Stimulated activated effector memory CD8-positive, alpha-beta T cell treated with anti-CD3 and anti-CD28 coated beads, Interleukin-12 subunit alpha, Interleukin-12 subunit beta, amount 100 ng/mL, for 72 hours (primary cell): Measurements from ENCODE around the gene RBBP8.
"Not testable (repeated sequence)": the region's sequence is repeated elsewhere in the genome, so short reads cannot be mapped to it uniquely, and the experiment has no call there.

ENCODE experiments used
- ATAC-seq: fragments of 150-1000 bp; cut with Tn5 transposase; 2 replicates; pipeline ENCODE4 v1.10.0; 2021
- DNase-seq, 2 donors: peaks; one replicate each; pipeline ENCODE4 v3.0.0; 2021 to 2022; ENCODE audit warnings: low spot score in 2 of 2
- H3K27ac Mint-ChIP-seq: one replicate; pipeline ENCODE4 v1.8.0; 2022; ENCODE audit warnings: mild to moderate bottlenecking, mixed read lengths
- H3K36me3 Mint-ChIP-seq: one replicate; pipeline ENCODE4 v1.8.0; 2022; ENCODE audit warnings: mild to moderate bottlenecking, mixed read lengths
- H3K4me1 Mint-ChIP-seq: one replicate; pipeline ENCODE4 v1.8.0; 2022; ENCODE audit warnings: mixed read lengths
- H3K4me3 Mint-ChIP-seq: one replicate; pipeline ENCODE4 v1.8.0; 2022; ENCODE audit warnings: mild to moderate bottlenecking, mixed read lengths
- H3K9me3 Mint-ChIP-seq: one replicate; pipeline ENCODE4 v1.8.0; 2022; ENCODE audit warnings: mixed read lengths

Gene RBBP8

DNA sequence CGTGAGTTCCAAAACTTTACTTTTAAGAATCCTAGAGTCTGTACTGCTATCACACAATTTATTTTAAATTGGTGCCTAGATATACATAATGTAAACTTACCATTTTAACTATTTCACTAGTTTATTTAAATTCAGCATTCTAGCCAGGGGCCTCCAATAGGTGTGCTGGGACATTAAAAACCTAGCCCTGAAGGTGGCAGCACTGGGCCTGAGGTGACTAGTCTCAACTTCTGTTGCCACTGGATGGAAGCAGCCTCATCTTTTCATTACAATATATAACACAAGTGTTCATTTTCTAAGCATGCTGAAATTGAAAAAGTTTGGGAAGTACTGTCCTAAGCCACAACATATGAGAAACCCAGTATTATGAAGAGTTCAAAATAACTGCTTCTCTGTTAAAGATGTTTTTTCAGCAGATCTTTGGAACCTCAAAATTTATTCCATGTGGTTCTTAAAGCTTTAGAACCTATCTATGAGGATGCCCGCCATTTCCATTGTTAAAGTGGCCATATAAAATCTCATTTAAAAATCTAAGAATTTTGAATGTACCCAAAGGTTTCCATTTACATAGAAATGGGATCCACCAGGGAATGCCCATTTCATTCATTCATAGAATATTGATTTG lies 2.9 kb upstream of the RBBP8 start:
- peak; percentile 65 to 87 for DNase-seq
- ATAC-seq, result peak; percentile 57
- no peak overlapping the region for H3K4me3 Mint-ChIP-seq

GRCh38 chr18:22932885-22933205 lies 283 bp upstream of the RBBP8 start:
- Mint-ChIP-seq H3K27ac (peak overlapping the region; percentile 87), H3K9me3 (no peaks in the 10 kb centered on the region), H3K4me1 (peaks cover 31% of the 10 kb centered on the region), H3K4me3 (peak overlapping the region; percentile 93), H3K36me3 (peaks cover 24% of the 10 kb centered on the region)
- ATAC-seq, result peak; percentile 53
- no peak for DNase-seq

More for the DNA sequence above, 2.9 kb upstream of the RBBP8 start:
- peaks cover 31% of the 10 kb centered on the region for H3K4me1 Mint-ChIP-seq
- H3K9me3 Mint-ChIP-seq, result no peaks in the 10 kb centered on the region
- H3K27ac Mint-ChIP-seq, result no peak overlapping the region
- peaks cover 11% of the 10 kb centered on the region for H3K36me3 Mint-ChIP-seq

DNA sequence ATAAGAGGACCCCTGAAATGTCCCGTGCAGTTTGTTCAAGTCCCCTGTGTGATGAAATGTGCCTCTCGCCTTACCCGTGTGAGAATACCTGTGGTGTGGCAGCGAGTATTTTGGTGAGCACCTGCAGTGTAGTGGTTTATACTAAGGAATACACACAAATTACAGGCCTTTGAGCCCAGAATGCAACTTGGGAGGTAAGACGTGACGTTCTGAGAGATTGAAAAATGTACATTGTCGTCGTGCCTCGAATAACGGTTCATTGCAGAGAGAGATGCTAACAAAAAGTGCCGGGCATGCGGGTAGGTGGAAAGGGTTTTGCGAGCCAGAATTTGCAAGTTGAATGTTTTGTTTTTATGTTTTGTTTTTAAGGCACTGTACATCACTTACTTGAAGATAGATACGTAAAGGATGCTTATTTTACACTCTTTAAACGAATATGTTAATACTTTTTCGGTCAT lies 867 bp downstream of the RBBP8 start:
- DNase-seq, result no peak
- peak overlapping the region; percentile 93 for H3K4me3 Mint-ChIP-seq
- peak; percentile 47 for ATAC-seq
- peaks cover 29% of the 10 kb centered on the region for H3K4me1 Mint-ChIP-seq
- H3K9me3 Mint-ChIP-seq, result no peaks in the 10 kb centered on the region
- peak overlapping the region; percentile 87 for H3K27ac Mint-ChIP-seq
- H3K36me3 Mint-ChIP-seq, result peaks cover 35% of the 10 kb centered on the region

DNA sequence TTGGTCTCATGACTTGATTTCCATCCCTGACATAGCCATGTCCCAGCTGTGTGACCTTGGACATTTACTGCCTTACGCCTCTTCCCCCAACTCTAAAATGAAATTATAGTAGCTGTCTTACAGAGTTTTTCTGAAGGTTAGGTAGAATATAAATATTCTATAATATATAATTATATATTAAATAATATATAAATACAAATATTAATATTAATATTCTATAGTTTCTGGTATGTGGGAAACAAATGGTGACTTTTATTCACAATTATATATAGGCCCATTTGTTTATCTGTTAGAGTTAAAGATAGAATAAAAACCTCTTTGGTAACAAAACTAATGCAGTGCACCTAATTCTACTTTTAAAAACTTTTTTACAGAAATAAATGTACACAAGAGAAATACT lies 1.7 kb downstream of the RBBP8 start:
- Mint-ChIP-seq H3K27ac (peak overlapping the region; percentile 87), H3K9me3 (no peaks in the 10 kb centered on the region), H3K36me3 (peaks cover 43% of the 10 kb centered on the region), H3K4me3 (peak overlapping the region; percentile 93), H3K4me1 (peaks cover 22% of the 10 kb centered on the region)
- DNase-seq, result no peak
- ATAC-seq, result no peak

DNA sequence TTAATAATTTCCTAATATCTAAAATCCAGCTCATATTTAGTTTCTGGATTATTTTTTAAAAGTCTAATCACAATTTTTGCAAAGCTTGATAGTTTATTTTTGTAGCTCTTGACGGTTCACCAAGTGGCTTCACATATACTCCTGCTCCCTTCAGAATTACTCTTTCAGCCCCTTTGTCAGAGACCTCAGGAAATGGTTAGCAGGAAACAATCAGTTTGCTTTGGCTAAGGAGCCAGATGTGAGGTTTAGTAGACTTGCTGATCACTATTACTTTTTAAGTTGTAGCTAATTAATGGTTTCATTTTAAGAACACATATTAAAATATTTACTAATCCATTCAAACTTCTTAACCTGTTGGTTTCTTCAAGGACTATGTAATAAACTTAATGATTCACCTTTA lies 2.3 kb downstream of the RBBP8 start:
- DNase-seq, result no peak
- Mint-ChIP-seq H3K4me3 (peak overlapping the region; percentile 93), H3K9me3 (no peaks in the 10 kb centered on the region), H3K27ac (no peak overlapping the region), H3K4me1 (peaks cover 22% of the 10 kb centered on the region), H3K36me3 (peaks cover 50% of the 10 kb centered on the region)
- ATAC-seq, result no peak

GRCh38 chr18:22936515-22936914 lies 3.4 kb downstream of the RBBP8 start:
- H3K36me3 Mint-ChIP-seq, result peaks cover 51% of the 10 kb centered on the region
- H3K9me3 Mint-ChIP-seq, result no peaks in the 10 kb centered on the region
- peaks cover 22% of the 10 kb centered on the region for H3K4me1 Mint-ChIP-seq
- no peak overlapping the region for H3K4me3 Mint-ChIP-seq
- DNase-seq (no peak), ATAC-seq (no peak)
- no peak overlapping the region for H3K27ac Mint-ChIP-seq

DNA sequence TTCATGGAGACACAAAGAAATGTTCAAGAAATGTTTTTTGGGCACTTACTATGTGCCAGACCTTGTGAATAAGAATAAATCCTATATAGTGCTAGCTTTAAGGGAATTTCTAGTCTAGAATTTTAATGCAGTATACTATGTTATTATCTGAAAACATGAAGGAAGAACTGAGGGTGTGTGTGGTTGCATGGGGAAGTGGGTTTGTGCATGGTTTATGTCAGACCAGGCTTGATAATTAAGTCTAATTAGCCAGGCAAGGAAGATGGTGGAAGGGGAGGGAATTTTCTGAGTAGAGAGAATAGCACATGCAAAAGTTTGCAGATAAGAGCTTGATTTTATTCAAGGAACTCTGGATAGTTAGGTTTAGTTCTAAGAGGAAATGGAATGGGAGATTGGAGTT lies 6.5 kb downstream of the RBBP8 start:
- no peak for DNase-seq
- H3K4me3 Mint-ChIP-seq, result no peak overlapping the region
- peaks cover under 1% of the 10 kb centered on the region for H3K4me1 Mint-ChIP-seq
- no peak overlapping the region for H3K27ac Mint-ChIP-seq
- H3K36me3 Mint-ChIP-seq, result peaks cover 52% of the 10 kb centered on the region
- no peak for ATAC-seq
- H3K9me3 Mint-ChIP-seq, result no peaks in the 10 kb centered on the region

DNA sequence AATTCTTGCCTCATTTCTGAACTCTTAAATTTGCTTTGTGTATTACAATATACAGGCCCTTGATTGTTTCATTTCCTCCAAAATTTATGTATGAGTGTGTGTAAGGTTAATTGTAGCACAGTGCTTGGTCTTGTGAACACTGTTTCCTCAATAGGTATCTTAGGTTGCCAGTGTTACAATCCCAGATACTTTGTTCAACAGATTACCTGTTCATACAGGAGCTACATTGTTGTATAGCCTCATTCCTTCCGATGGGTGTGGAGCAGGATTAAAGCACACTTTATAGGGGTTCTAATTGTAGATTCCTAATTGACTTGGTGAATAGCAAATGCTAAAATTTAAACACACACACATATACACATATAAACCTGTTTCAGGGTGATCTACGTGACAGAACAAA lies 10.7 kb downstream of the RBBP8 start:
- DNase-seq (no peak), ATAC-seq (no peak)
- Mint-ChIP-seq H3K27ac (no peak overlapping the region), H3K4me3 (no peak overlapping the region), H3K4me1 (no peaks in the 10 kb centered on the region), H3K36me3 (peaks cover 52% of the 10 kb centered on the region), H3K9me3 (no peaks in the 10 kb centered on the region)

DNA sequence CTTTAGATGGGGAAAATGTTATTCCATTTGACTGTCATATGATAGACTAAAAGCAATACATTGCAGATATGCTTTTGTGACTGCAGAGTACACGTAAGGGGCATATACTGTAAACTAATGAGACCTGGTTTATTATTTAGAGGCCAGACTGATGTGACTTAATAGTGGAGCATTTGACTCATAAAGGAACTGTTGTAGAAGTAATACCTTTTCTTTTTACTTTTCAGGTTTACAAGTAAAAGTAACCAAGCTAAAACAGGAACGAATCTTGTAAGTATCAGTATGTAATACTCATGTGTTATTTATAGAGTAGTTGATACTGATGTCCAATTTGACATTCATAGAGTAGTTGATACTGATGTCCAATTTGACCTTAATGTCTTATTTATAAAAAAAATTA lies 13.1 kb downstream of the RBBP8 start:
- Mint-ChIP-seq H3K4me1 (no peaks in the 10 kb centered on the region), H3K4me3 (no peak overlapping the region), H3K9me3 (no peaks in the 10 kb centered on the region), H3K36me3 (peaks cover 59% of the 10 kb centered on the region), H3K27ac (no peak overlapping the region)
- no peak for DNase-seq
- no peak for ATAC-seq

DNA sequence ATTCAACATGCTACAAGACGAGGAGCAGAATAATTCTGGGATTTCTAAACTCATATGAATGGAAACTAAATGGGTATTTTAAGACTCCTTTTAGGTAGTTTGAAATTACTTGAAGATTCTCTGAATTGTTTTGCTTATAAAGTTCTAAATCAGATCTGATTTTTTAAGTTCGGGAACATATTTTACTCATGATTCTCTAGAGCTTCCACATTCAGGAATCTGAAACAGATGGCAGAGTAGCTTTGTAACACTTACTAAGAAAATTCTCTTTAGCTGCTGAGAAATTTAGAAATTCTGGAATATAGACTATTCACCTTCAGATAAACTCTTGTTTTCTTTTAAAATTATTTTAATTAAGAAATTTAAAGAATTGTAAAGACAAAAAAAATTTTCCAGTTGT lies 13.7 kb downstream of the RBBP8 start:
- ATAC-seq, result no peak
- DNase-seq, result no peak
- Mint-ChIP-seq H3K27ac (no peak overlapping the region), H3K36me3 (peaks cover 63% of the 10 kb centered on the region), H3K4me3 (no peak overlapping the region), H3K9me3 (no peaks in the 10 kb centered on the region), H3K4me1 (no peaks in the 10 kb centered on the region)

DNA sequence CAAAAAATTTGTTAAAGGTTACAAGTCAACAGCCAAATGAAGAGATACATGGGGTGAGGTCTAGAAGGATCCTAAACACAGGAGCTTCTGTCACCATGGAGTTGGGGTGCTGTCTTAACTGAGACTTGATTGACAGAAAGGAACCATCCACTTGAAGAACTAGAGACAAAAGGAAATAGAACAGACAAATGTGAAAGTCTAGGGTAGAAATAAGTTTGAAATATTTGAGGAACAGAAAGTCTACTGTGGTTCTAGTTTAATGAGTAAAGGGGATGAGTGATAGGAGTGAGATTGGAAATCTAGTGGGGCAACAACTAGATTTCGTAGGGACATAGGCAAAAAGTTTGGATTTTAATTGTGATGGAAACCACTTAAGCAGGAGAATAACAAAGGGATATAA lies 18.7 kb downstream of the RBBP8 start:
- Mint-ChIP-seq H3K9me3 (no peaks in the 10 kb centered on the region), H3K36me3 (peaks cover 69% of the 10 kb centered on the region), H3K4me3 (no peak overlapping the region), H3K4me1 (no peaks in the 10 kb centered on the region), H3K27ac (no peak overlapping the region)
- DNase-seq (no peak), ATAC-seq (no peak)

DNA sequence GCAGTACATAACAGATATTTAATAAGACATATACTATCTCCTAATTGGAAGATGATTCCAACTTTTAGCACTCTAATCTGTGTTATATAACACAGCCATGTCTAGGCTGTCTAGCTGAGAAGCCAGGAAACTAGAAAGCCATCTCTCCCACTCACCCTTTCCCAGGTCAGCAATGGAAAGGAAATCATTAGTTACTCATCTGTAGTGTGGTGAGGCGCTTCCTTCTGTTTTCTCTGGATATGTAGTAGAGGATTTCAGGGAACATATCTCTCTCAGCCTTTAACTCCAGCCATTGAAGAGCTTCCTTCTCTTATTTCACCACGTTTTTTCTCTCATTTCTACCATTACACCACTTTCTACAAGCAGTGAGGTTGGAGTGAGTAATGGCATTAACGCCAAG lies 19.4 kb downstream of the RBBP8 start:
- Mint-ChIP-seq H3K4me3 (no peak overlapping the region), H3K27ac (no peak overlapping the region), H3K9me3 (no peaks in the 10 kb centered on the region), H3K4me1 (no peaks in the 10 kb centered on the region), H3K36me3 (peaks cover 72% of the 10 kb centered on the region)
- ATAC-seq (no peak), DNase-seq (no peak)

- peaks cover 69% of the 10 kb centered on the region for H3K36me3 Mint-ChIP-seq
- not testable (repeated sequence) for H3K4me3 Mint-ChIP-seq, H3K4me1 Mint-ChIP-seq, H3K27ac Mint-ChIP-seq, DNase-seq, ATAC-seq, H3K9me3 Mint-ChIP-seq
These were observed 20.9 kb downstream of the RBBP8 start for GRCh38 chr18:22953982-22954381.

GRCh38 chr18:22956226-22956625 lies 23.1 kb downstream of the RBBP8 start:
- DNase-seq (no peak), ATAC-seq (no peak)
- Mint-ChIP-seq H3K36me3 (peaks cover 55% of the 10 kb centered on the region), H3K4me1 (no peaks in the 10 kb centered on the region), H3K9me3 (no peaks in the 10 kb centered on the region), H3K4me3 (no peak overlapping the region), H3K27ac (no peak overlapping the region)

DNA sequence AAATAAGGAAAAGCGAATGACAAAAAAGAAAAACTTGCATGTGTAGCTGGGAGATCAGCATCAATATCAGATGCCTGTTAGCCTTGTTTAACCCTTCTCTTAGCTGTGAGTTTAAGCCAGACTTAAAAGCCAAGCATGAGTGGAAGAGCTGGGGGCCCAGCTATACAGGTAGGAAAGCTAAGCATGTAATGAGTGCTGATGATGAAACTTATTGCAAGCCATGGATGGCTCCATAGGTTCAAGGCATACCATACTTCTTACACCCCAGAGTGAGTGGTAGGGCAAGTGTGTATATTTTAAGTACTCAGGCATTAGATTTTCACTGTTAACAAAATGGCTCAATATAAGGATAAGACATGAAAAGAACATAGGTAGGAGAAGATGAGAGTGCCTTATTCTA lies 28.0 kb downstream of the RBBP8 start:
- Mint-ChIP-seq H3K36me3 (peaks cover 20% of the 10 kb centered on the region), H3K27ac (no peak overlapping the region), H3K4me1 (no peaks in the 10 kb centered on the region), H3K9me3 (no peaks in the 10 kb centered on the region), H3K4me3 (no peak overlapping the region)
- DNase-seq (no peak), ATAC-seq (no peak)

GRCh38 chr18:22962004-22962403 lies 28.9 kb downstream of the RBBP8 start:
- Mint-ChIP-seq H3K9me3 (no peaks in the 10 kb centered on the region), H3K27ac (no peak overlapping the region), H3K4me1 (no peaks in the 10 kb centered on the region)

GRCh38 chr18:22964116-22964515 lies 31.0 kb downstream of the RBBP8 start:
- no peak for DNase-seq
- H3K27ac Mint-ChIP-seq, result no peak overlapping the region

More at GRCh38 chr18:22962004-22962403, 28.9 kb downstream of the RBBP8 start:
- no peak for DNase-seq
- Mint-ChIP-seq H3K36me3 (peaks cover 17% of the 10 kb centered on the region), H3K4me3 (no peak overlapping the region)
- no peak for ATAC-seq

More at GRCh38 chr18:22964116-22964515, 31.0 kb downstream of the RBBP8 start:
- Mint-ChIP-seq H3K36me3 (peaks cover 28% of the 10 kb centered on the region), H3K4me1 (no peaks in the 10 kb centered on the region), H3K4me3 (no peak overlapping the region), H3K9me3 (no peaks in the 10 kb centered on the region)
- no peak for ATAC-seq
